ENCODE results near the gene SAMM50. TPM values are rescaled to one million over a fixed set of nuclear protein-coding genes. Genes with fewer than 3 reads are reported as not detected.

The SAMM50 gene
- total and polyA plus RNA-seq, 2 experiments from 2014 or later = 58.6 to 60.3 TPM

DNA sequence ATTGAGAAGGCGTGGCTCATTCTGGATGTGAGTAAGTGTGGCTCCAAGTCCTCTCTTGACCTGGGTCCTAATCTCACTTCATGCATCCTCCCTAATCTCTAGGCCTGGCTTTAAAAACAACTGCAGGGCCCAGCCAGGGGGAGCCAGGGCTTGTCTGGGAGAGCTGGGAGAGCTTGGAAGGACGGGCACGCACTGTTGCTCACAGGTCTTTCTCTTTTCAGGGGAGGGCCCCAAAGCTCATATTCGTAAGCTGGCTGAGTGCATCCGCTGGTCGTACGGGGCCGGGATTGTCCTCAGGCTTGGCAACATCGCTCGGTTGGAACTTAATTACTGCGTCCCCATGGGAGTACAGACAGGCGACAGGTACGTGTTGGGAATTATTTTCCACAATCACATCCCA, 34.8 kb downstream of the SAMM50 start:
- Histone ChIP-seq H4K20me1 (replicated peaks; ENCODE audit: insufficient read depth) (no peaks in the 10 kb centered on the region; the same call in none of the 2 replicates), H3K36me3 (ENCODE audit: insufficient read depth) (peaks cover under 1% of the 10 kb centered on the region; the same call in 1 of the 2 replicates), H3K9me2 (ENCODE audit: insufficient read depth) (no peaks in the 10 kb centered on the region), H3K79me2 (replicated peaks; ENCODE audit: insufficient read depth) (0 out of 2 replicates have a peak, but pooled peaks cover 3% of the 10 kb centered on the region), H3K27ac (ENCODE audit: low read depth) (no peak overlapping the region), H3K27me3 (ENCODE audit: insufficient read depth) (no peaks in the 10 kb centered on the region), H3K4me3 (no peak overlapping the region), H3F3A (replicated peaks; ENCODE audit: low read depth) (0 out of 2 replicates have a peak, but pooled peaks cover 4% of the 10 kb centered on the region), H3K4me2 (no peak overlapping the region), H3K4me1 (ENCODE audit: insufficient read depth) (no peaks in the 10 kb centered on the region), H2AFZ (no peak overlapping the region)
- DNase-seq (ENCODE audit: low spot score) (no peak), ATAC-seq (no peak)
- TF ChIP-seq, protein P1, sequence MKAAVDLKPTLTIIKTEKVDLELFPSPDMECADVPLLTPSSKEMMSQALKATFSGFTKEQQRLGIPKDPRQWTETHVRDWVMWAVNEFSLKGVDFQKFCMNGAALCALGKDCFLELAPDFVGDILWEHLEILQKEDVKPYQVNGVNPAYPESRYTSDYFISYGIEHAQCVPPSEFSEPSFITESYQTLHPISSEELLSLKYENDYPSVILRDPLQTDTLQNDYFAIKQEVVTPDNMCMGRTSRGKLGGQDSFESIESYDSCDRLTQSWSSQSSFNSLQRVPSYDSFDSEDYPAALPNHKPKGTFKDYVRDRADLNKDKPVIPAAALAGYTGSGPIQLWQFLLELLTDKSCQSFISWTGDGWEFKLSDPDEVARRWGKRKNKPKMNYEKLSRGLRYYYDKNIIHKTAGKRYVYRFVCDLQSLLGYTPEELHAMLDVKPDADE (IDR thresholded peaks at IDR 0.05) = no peak
- TF ChIP-seq, protein P2, sequence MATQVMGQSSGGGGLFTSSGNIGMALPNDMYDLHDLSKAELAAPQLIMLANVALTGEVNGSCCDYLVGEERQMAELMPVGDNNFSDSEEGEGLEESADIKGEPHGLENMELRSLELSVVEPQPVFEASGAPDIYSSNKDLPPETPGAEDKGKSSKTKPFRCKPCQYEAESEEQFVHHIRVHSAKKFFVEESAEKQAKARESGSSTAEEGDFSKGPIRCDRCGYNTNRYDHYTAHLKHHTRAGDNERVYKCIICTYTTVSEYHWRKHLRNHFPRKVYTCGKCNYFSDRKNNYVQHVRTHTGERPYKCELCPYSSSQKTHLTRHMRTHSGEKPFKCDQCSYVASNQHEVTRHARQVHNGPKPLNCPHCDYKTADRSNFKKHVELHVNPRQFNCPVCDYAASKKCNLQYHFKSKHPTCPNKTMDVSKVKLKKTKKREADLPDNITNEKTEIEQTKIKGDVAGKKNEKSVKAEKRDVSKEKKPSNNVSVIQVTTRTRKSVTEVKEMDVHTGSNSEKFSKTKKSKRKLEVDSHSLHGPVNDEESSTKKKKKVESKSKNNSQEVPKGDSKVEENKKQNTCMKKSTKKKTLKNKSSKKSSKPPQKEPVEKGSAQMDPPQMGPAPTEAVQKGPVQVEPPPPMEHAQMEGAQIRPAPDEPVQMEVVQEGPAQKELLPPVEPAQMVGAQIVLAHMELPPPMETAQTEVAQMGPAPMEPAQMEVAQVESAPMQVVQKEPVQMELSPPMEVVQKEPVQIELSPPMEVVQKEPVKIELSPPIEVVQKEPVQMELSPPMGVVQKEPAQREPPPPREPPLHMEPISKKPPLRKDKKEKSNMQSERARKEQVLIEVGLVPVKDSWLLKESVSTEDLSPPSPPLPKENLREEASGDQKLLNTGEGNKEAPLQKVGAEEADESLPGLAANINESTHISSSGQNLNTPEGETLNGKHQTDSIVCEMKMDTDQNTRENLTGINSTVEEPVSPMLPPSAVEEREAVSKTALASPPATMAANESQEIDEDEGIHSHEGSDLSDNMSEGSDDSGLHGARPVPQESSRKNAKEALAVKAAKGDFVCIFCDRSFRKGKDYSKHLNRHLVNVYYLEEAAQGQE (IDR thresholded peaks at IDR 0.05; ENCODE audit: unreplicated experiment) = no peak
- TF ChIP-seq CREB1 (CRISPR knock-in tag; IDR thresholded peaks at IDR 0.05; ENCODE audit: low read depth) (no peak), EZH2 (IDR thresholded peaks at IDR 0.05; ENCODE audit: low read depth, unreplicated experiment) (no peak), ZNF331 (CRISPR knock-in tag; IDR thresholded peaks at IDR 0.05; ENCODE audit: low read depth) (no peak), ZNF114 (CRISPR knock-in tag; IDR thresholded peaks at IDR 0.05) (no peak), NANOG (IDR thresholded peaks at IDR 0.05; ENCODE audit: borderline replicate concordance) (no peak), EZH2phosphoT487 (IDR thresholded peaks at IDR 0.05; ENCODE audit: unreplicated experiment) (no peak), STAT1 (IDR thresholded peaks at IDR 0.05; ENCODE audit: unreplicated experiment) (no peak)
- TF ChIP-seq, protein P3, sequence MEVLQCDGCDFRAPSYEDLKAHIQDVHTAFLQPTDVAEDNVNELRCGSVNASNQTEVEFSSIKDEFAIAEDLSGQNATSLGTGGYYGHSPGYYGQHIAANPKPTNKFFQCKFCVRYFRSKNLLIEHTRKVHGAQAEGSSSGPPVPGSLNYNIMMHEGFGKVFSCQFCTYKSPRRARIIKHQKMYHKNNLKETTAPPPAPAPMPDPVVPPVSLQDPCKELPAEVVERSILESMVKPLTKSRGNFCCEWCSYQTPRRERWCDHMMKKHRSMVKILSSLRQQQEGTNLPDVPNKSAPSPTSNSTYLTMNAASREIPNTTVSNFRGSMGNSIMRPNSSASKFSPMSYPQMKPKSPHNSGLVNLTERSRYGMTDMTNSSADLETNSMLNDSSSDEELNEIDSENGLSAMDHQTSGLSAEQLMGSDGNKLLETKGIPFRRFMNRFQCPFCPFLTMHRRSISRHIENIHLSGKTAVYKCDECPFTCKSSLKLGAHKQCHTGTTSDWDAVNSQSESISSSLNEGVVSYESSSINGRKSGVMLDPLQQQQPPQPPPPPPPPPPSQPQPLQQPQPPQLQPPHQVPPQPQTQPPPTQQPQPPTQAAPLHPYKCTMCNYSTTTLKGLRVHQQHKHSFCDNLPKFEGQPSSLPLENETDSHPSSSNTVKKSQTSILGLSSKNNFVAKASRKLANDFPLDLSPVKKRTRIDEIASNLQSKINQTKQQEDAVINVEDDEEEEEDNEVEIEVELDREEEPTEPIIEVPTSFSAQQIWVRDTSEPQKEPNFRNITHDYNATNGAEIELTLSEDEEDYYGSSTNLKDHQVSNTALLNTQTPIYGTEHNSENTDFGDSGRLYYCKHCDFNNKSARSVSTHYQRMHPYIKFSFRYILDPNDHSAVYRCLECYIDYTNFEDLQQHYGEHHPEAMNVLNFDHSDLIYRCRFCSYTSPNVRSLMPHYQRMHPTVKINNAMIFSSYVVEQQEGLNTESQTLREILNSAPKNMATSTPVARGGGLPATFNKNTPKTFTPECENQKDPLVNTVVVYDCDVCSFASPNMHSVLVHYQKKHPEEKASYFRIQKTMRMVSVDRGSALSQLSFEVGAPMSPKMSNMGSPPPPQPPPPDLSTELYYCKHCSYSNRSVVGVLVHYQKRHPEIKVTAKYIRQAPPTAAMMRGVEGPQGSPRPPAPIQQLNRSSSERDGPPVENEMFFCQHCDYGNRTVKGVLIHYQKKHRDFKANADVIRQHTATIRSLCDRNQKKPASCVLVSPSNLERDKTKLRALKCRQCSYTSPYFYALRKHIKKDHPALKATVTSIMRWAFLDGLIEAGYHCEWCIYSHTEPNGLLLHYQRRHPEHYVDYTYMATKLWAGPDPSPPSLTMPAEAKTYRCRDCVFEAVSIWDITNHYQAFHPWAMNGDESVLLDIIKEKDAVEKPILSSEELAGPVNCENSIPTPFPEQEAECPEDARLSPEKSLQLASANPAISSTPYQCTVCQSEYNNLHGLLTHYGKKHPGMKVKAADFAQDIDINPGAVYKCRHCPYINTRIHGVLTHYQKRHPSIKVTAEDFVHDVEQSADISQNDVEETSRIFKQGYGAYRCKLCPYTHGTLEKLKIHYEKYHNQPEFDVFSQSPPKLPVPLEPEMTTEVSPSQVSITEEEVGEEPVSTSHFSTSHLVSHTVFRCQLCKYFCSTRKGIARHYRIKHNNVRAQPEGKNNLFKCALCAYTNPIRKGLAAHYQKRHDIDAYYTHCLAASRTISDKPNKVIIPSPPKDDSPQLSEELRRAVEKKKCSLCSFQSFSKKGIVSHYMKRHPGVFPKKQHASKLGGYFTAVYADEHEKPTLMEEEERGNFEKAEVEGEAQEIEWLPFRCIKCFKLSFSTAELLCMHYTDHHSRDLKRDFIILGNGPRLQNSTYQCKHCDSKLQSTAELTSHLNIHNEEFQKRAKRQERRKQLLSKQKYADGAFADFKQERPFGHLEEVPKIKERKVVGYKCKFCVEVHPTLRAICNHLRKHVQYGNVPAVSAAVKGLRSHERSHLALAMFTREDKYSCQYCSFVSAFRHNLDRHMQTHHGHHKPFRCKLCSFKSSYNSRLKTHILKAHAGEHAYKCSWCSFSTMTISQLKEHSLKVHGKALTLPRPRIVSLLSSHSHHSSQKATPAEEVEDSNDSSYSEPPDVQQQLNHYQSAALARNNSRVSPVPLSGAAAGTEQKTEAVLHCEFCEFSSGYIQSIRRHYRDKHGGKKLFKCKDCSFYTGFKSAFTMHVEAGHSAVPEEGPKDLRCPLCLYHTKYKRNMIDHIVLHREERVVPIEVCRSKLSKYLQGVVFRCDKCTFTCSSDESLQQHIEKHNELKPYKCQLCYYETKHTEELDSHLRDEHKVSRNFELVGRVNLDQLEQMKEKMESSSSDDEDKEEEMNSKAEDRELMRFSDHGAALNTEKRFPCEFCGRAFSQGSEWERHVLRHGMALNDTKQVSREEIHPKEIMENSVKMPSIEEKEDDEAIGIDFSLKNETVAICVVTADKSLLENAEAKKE (CRISPR knock-in tag; IDR thresholded peaks at IDR 0.05) = no peak
- TF ChIP-seq, protein P4, sequence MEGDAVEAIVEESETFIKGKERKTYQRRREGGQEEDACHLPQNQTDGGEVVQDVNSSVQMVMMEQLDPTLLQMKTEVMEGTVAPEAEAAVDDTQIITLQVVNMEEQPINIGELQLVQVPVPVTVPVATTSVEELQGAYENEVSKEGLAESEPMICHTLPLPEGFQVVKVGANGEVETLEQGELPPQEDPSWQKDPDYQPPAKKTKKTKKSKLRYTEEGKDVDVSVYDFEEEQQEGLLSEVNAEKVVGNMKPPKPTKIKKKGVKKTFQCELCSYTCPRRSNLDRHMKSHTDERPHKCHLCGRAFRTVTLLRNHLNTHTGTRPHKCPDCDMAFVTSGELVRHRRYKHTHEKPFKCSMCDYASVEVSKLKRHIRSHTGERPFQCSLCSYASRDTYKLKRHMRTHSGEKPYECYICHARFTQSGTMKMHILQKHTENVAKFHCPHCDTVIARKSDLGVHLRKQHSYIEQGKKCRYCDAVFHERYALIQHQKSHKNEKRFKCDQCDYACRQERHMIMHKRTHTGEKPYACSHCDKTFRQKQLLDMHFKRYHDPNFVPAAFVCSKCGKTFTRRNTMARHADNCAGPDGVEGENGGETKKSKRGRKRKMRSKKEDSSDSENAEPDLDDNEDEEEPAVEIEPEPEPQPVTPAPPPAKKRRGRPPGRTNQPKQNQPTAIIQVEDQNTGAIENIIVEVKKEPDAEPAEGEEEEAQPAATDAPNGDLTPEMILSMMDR (conservative IDR thresholded peaks at IDR 0.05; ENCODE audit: low read depth in 2 of 2) = no peak
- Mint-ChIP-seq H3K27ac (no peak overlapping the region), H3K9me3 (no peaks in the 10 kb centered on the region), H3K36me3 (ENCODE audit: low read depth) (peaks cover 72% of the 10 kb centered on the region), H3K27me3 (ENCODE audit: insufficient read depth, low read depth, poor library complexity) (peaks cover 7% of the 10 kb centered on the region), H3K4me1 (peaks cover 3% of the 10 kb centered on the region; the same call in 2 of the 3 replicates), H3K4me3 (no peak overlapping the region)
